HFFc6 (cell line): ENCODE results near the gene PPARA. TPM values are rescaled to one million over a fixed set of nuclear protein-coding genes. Genes with fewer than 3 reads are reported as not detected.

Experiments
- DNase-seq: peaks from one replicate; pipeline ENCODE4 v3.0.0-alpha.2; 2018
- H3K27ac Mint-ChIP-seq: 2 replicates; pipeline ENCODE4 v1.8.0; 2020; ENCODE audit warnings: mild to moderate bottlenecking, mixed read lengths
- H3K27me3 Mint-ChIP-seq: 2 replicates; pipeline ENCODE4 v1.8.0; 2021; ENCODE audit warnings: mild to moderate bottlenecking, moderate library complexity, mixed read lengths; ENCODE audit not compliant: insufficient read depth
- H3K36me3 Mint-ChIP-seq: 2 replicates; pipeline ENCODE4 v1.8.0; 2021; ENCODE audit warnings: low read depth, mixed read lengths
- H3K4me1 Mint-ChIP-seq: 2 replicates; pipeline ENCODE4 v1.8.0; 2020; ENCODE audit warnings: low read depth, mixed read lengths
- H3K4me3 Mint-ChIP-seq: 2 replicates; pipeline ENCODE4 v1.8.0; 2020; ENCODE audit warnings: mild to moderate bottlenecking, moderate library complexity, mixed read lengths
- H3K9me3 Mint-ChIP-seq: 2 replicates; pipeline ENCODE4 v1.8.0; 2020; ENCODE audit warnings: mild to moderate bottlenecking, mixed read lengths
- total RNA-seq, 6 experiments: library from RNA; stranded (reverse); fragmentation: NEBNext Ultra II Directional; extraction: Animal tissue kit (Norgen Biotek cat#: 25700); gene quantifications; 2 replicates in 1 of 6; 3 replicates in 5 of 6; pipeline ENCODE4 v1.2.3, GENCODE V29; 2021
- TF ChIP-seq, protein P1 (sequence below): fragments of 200-600 bp; sonication (generic); IDR thresholded peaks from 2 replicates; pipeline ENCODE4 v1.5.0; 2021; ENCODE audit warnings: antibody characterized with exemption, mild to moderate bottlenecking

The PPARA gene
- total RNA-seq, 6 experiments from 2014 or later = 14.1 to 16.0 (median 15.1) TPM

DNA sequence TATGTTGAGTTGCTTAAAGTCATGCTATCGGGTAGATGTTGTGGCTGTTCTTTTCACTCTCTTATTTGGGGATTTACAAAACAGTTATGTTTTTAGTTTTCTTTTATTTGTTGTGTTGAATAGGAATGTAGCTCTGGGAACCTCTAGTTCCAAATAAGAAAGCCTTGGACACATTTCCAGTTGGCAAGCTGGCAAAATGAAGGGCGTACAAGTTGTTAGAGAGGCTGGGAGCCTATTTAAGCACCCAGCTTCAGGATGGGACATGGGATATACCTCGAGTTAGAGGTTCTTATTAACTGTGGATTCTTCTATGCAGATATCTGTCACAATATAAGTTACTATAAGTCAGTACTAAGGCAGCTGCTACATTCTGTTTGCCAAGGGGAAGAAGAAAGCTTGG lies 22.8 kb downstream of the PPARA start:
- TF ChIP-seq, protein P1, sequence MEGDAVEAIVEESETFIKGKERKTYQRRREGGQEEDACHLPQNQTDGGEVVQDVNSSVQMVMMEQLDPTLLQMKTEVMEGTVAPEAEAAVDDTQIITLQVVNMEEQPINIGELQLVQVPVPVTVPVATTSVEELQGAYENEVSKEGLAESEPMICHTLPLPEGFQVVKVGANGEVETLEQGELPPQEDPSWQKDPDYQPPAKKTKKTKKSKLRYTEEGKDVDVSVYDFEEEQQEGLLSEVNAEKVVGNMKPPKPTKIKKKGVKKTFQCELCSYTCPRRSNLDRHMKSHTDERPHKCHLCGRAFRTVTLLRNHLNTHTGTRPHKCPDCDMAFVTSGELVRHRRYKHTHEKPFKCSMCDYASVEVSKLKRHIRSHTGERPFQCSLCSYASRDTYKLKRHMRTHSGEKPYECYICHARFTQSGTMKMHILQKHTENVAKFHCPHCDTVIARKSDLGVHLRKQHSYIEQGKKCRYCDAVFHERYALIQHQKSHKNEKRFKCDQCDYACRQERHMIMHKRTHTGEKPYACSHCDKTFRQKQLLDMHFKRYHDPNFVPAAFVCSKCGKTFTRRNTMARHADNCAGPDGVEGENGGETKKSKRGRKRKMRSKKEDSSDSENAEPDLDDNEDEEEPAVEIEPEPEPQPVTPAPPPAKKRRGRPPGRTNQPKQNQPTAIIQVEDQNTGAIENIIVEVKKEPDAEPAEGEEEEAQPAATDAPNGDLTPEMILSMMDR = no peak
- peaks cover 22% of the 10 kb centered on the region for H3K36me3 Mint-ChIP-seq
- peak overlapping the region; percentile 3; the same call in 1 of the 2 replicates for H3K27ac Mint-ChIP-seq
- no peak for DNase-seq
- peaks cover 3% of the 10 kb centered on the region for H3K9me3 Mint-ChIP-seq
- peaks cover 69% of the 10 kb centered on the region for H3K4me1 Mint-ChIP-seq
- H3K27me3 Mint-ChIP-seq = peaks cover 1% of the 10 kb centered on the region
- peak overlapping the region; percentile 8; the same call in 1 of the 2 replicates for H3K4me3 Mint-ChIP-seq

DNA sequence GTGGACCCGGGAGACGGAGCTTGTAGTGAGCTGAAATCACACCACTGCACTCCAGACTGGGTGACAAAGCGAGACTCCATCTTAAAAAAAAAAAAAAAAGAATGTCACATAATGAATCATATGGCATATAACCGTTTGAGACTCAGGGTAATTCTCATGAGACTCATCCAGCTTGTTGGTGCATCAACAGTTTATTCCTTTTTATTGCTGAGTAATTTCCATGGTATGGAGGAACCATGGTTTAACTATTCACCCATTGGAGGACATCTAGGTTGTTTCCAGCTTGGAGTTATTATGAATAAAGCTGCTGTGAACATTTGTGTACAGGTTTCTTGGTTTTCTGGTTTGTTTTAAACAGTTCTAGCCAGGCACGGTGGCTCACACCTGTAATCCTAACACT lies 25.3 kb downstream of the PPARA start:
- H3K36me3 Mint-ChIP-seq = peaks cover 33% of the 10 kb centered on the region
- H3K27me3 Mint-ChIP-seq = peaks cover 1% of the 10 kb centered on the region
- DNase-seq = peak; percentile 91
- H3K4me3 Mint-ChIP-seq = peak overlapping the region; percentile 70
- peak overlapping the region; percentile 96 for H3K27ac Mint-ChIP-seq
- peaks cover 18% of the 10 kb centered on the region for H3K9me3 Mint-ChIP-seq
- TF ChIP-seq, protein P1 = no peak
- H3K4me1 Mint-ChIP-seq = peaks cover 81% of the 10 kb centered on the region

- peaks cover 42% of the 10 kb centered on the region for H3K36me3 Mint-ChIP-seq
- peak overlapping the region; percentile 96 for H3K27ac Mint-ChIP-seq
- no peaks in the 10 kb centered on the region; the same call in 1 of the 2 replicates for H3K27me3 Mint-ChIP-seq
- peaks cover 27% of the 10 kb centered on the region for H3K9me3 Mint-ChIP-seq
- TF ChIP-seq, protein P1 = no peak
- no peak overlapping the region for H3K4me3 Mint-ChIP-seq
- no peak for DNase-seq
- peaks cover 72% of the 10 kb centered on the region for H3K4me1 Mint-ChIP-seq
Measured at GRCh38 chr22:46176508-46177003, 26.2 kb downstream of the PPARA start.

DNA sequence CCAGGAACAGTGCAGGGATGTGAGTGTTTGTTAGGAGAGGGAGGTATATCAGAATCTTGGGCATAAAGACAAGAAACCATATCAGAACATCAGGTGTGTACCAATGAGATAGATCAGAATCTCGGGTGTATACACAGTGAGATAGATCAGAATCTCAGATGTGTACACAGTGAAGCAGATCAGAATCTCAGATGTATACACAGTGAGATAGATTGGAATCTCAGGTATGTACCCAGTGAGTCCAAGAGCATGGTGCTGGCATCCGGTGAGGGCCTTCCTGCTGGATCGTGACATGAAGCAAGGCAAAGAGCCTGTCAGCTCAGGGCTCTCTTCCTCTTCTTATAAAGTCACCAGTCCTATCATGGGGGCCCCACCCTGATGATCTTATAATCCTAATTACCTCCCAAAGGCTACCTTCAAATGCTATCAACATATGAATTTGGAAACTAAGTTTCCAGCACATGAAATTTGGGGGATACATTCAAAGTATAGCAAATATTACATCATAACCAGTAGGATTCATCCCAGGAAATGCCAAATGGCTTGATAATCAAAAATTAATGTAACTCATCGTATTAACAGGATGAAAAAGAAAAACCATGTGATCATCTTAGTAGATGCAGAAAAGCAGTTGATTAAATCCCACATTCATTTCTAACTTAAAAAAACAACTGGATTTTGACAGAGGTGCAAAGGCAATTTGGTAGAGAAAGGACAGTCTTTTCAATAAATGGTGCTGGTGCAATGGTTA lies 28.6 kb downstream of the PPARA start:
- TF ChIP-seq, protein P1 = no peak
- peak overlapping the region; percentile 45 for H3K27ac Mint-ChIP-seq
- H3K4me3 Mint-ChIP-seq = peak overlapping the region; percentile 3
- H3K27me3 Mint-ChIP-seq = no peaks in the 10 kb centered on the region; the same call in 1 of the 2 replicates
- H3K36me3 Mint-ChIP-seq = peaks cover 59% of the 10 kb centered on the region
- H3K4me1 Mint-ChIP-seq = peaks cover 50% of the 10 kb centered on the region
- peak; percentile 16 for DNase-seq
- H3K9me3 Mint-ChIP-seq = peaks cover 28% of the 10 kb centered on the region

- Mint-ChIP-seq H3K27ac (peak overlapping the region; percentile 45; the same call in 1 of the 2 replicates), H3K36me3 (peaks cover 63% of the 10 kb centered on the region), H3K9me3 (peaks cover 28% of the 10 kb centered on the region), H3K27me3 (no peaks in the 10 kb centered on the region; the same call in 1 of the 2 replicates), H3K4me3 (no peak overlapping the region), H3K4me1 (peaks cover 46% of the 10 kb centered on the region)
- TF ChIP-seq, protein P1 = no peak
- DNase-seq = no peak
Measured at GRCh38 chr22:46179748-46180147, 29.4 kb downstream of the PPARA start.
